CD14-positive monocyte (primary cell): ENCODE results near the gene PSMB8. TPM values are rescaled to one million over a fixed set of nuclear protein-coding genes. Genes with fewer than 3 reads are reported as not detected.
A peak's percentile ranks its signal among the peaks of the same experiment; 100 is the strongest.

Experiments used
- DNase-seq, 3 donors: peaks; one replicate each; pipeline ENCODE4 v3.0.0-alpha.2; 2011 to 2022
- H2AFZ ChIP-seq: 2 replicates; pipeline ENCODE4 v1.6.0; 2012; ENCODE audit warnings: mild to moderate bottlenecking, low read depth, low read length, inconsistent platforms; ENCODE audit not compliant: insufficient read depth, poor library complexity, severe bottlenecking
- H3K27ac ChIP-seq, 2 donors: 1 replicate in 1 of 2; 2 replicates in 1 of 2; pipeline ENCODE4 v1.5.1; 2012 to 2013; ENCODE audit warnings: low read length in 2 of 2, control low read depth in 1 of 2, inconsistent platforms in 1 of 2, low read depth in 1 of 2, mild to moderate bottlenecking in 1 of 2
- H3K27me3 ChIP-seq, 2 donors: one replicate each; pipeline versions ENCODE4 v1.6.0 to v1.6.1; 2011 to 2013; ENCODE audit warnings: low read length in 2 of 2; ENCODE audit not compliant: control insufficient read depth in 2 of 2, insufficient read depth in 2 of 2
- H3K36me3 ChIP-seq, 2 donors: replicated peaks in 1 of 2; 1 replicate in 1 of 2; 2 replicates in 1 of 2; pipeline versions ENCODE4 v1.5.1 to v1.6.1; 2012 to 2013; ENCODE audit warnings: low read length in 2 of 2, control low read depth in 1 of 2, inconsistent platforms in 1 of 2, mild to moderate bottlenecking in 1 of 2; ENCODE audit not compliant: insufficient read depth in 2 of 2, control insufficient read depth in 1 of 2
- H3K4me1 ChIP-seq, 2 donors: 1 replicate in 1 of 2; 2 replicates in 1 of 2; pipeline versions ENCODE4 v1.5.1 to v1.6.1; 2012 to 2013; ENCODE audit warnings: low read length in 2 of 2, control low read depth in 1 of 2, inconsistent platforms in 1 of 2, mild to moderate bottlenecking in 1 of 2, moderate library complexity in 1 of 2; ENCODE audit not compliant: insufficient read depth in 2 of 2, control insufficient read depth in 1 of 2
- H3K4me2 ChIP-seq: replicated peaks from 2 replicates; pipeline ENCODE3; 2012; ENCODE audit warnings: low read length, moderate library complexity, mild to moderate bottlenecking; ENCODE audit not compliant: poor library complexity, severe bottlenecking; ENCODE audit errors: extremely low read depth
- H3K4me3 ChIP-seq, 3 experiments: fragments of 200-600 bp in 1 of 3; sonication (generic) in 1 of 3; replicated peaks in 1 of 3; 1 replicate in 2 of 3; 2 replicates in 1 of 3; pipeline ENCODE4 v1.5.1; 2011 to 2013; ENCODE audit warnings: low read length in 3 of 3, mild to moderate bottlenecking in 3 of 3, control low read depth in 2 of 3, low read depth in 2 of 3, inconsistent platforms in 1 of 3, moderate library complexity in 1 of 3
- H3K79me2 ChIP-seq: 2 replicates; pipeline ENCODE4 v1.6.0; 2012; ENCODE audit warnings: mild to moderate bottlenecking, control low read depth, inconsistent platforms, low read length, moderate library complexity; ENCODE audit not compliant: insufficient read depth
- H3K9ac ChIP-seq: 2 replicates; pipeline ENCODE4 v1.6.0; 2017; ENCODE audit warnings: low read length, mild to moderate bottlenecking; ENCODE audit not compliant: insufficient read depth, poor library complexity, severe bottlenecking
- H3K9me3 ChIP-seq, 2 donors: replicated peaks in 1 of 2; 1 replicate in 1 of 2; 2 replicates in 1 of 2; pipeline versions ENCODE4 v1.5.1 to v1.6.1; 2012 to 2013; ENCODE audit warnings: low read length in 2 of 2, control low read depth in 1 of 2; ENCODE audit not compliant: control insufficient read depth in 1 of 2, insufficient read depth in 1 of 2
- H4K20me1 ChIP-seq: 2 replicates; pipeline ENCODE4 v1.6.0; 2012; ENCODE audit warnings: mild to moderate bottlenecking, low read length, control low read depth, moderate library complexity; ENCODE audit not compliant: insufficient read depth
- H3K27ac Mint-ChIP-seq, 7 donors: one replicate each; pipeline ENCODE4 v1.8.0; 2020; ENCODE audit warnings: mild to moderate bottlenecking in 7 of 7, mixed read lengths in 7 of 7, moderate library complexity in 6 of 7, inconsistent platforms in 2 of 7
- H3K27me3 Mint-ChIP-seq, 3 donors: one replicate each; pipeline ENCODE4 v1.8.0; 2021 to 2022; ENCODE audit warnings: low read depth in 3 of 3, mild to moderate bottlenecking in 3 of 3, mixed read lengths in 3 of 3, moderate library complexity in 3 of 3, inconsistent platforms in 1 of 3
- H3K36me3 Mint-ChIP-seq, 2 donors: one replicate each; pipeline ENCODE4 v1.8.0; 2020; ENCODE audit warnings: mixed read lengths in 2 of 2, inconsistent platforms in 1 of 2, mild to moderate bottlenecking in 1 of 2
- H3K4me1 Mint-ChIP-seq: one replicate; pipeline ENCODE4 v1.8.0; 2020; ENCODE audit warnings: mild to moderate bottlenecking, mixed read lengths
- H3K4me3 Mint-ChIP-seq, 2 donors: one replicate each; pipeline ENCODE4 v1.8.0; 2020; ENCODE audit warnings: mild to moderate bottlenecking in 2 of 2, mixed read lengths in 2 of 2, moderate library complexity in 1 of 2
- H3K9me3 Mint-ChIP-seq, 7 donors: one replicate each; pipeline ENCODE4 v1.8.0; 2020 to 2022; ENCODE audit warnings: mixed read lengths in 7 of 7, mild to moderate bottlenecking in 6 of 7, moderate library complexity in 6 of 7, inconsistent platforms in 2 of 7
- WGBS: methylation state at CpG from one replicate; pipeline ENCODE4 v1.1.5; 2013; ENCODE audit warnings: missing lambda C conversion rate; ENCODE audit not compliant: insufficient coverage; 5-methylcytosine and 5-hydroxymethylcytosine counted together
- intact Hi-C, 2 donors: fragments of 100-400 bp; cut with micrococcal nuclease; formaldehyde crosslinking; loops; one replicate each; pipeline versions ENCODE4 v1.15.0 to v1.15.1; 2023
- polyA plus RNA-seq, 3 donors: library from polyadenylated mRNA; depleted of rRNA in 1 of 3; unstranded in 2 of 3; stranded (reverse) in 1 of 3; fragments of 300-500 nt in 2 of 3; fragments of >200 nt in 1 of 3; fragmentation: Illumina TruSeq in 2 of 3; gene quantifications; 1 replicate in 2 of 3; 2 replicates in 1 of 3; pipeline ENCODE4 v1.2.3, GENCODE V29; 2012 to 2021
- TF ChIP-seq, protein P1 (sequence below): fragments of 200-600 bp; IDR thresholded peaks from one replicate; pipeline ENCODE4 v1.8.0; 2022; ENCODE audit warnings: antibody characterized with exemption, mild to moderate bottlenecking

PSMB8 gene
- polyA plus RNA-seq, 3 donors: 164 to 534 (median 487) TPM

DNA sequence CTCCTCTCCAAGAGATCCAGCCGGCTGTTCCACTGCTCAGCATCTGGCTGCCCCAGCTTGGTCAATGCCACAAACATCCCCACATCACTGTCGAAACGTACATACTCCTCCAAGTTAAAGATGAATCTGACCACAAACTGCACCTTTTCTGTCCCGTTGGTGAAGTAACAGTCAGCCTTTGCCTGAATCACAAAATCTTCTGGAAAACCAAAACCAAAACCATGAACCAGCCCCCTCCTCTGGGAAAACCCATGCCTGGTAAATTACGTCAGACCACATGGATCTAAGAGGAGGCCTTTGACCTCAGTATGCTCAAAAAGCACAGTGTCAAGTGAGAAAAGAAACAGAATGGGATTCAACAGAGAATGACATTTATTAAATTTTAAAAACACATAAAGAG lies 28.7 kb downstream of the PSMB8 start:
- Mint-ChIP-seq H3K4me1 (peaks cover 16% of the 10 kb centered on the region), H3K27me3 (peaks cover 0 to 1% (median 0%) of the 10 kb centered on the region in 3 donors), H3K36me3 (peaks cover 0 to 24% of the 10 kb centered on the region in 2 donors), H3K27ac (no peak overlapping the region), H3K4me3 (no peak overlapping the region), H3K9me3 (no peaks in the 10 kb centered on the region)
- Histone ChIP-seq H3K4me2 (no peak overlapping the region), H3K27me3 (no peaks in the 10 kb centered on the region), H3K9me3 (no peaks in the 10 kb centered on the region), H2AFZ (no peak overlapping the region), H4K20me1 (no peaks in the 10 kb centered on the region), H3K79me2 (no peaks in the 10 kb centered on the region), H3K4me3 (no peak overlapping the region), H3K9ac (no peak overlapping the region), H3K4me1 (peaks cover 9 to 12% of the 10 kb centered on the region in 2 donors), H3K36me3 (no peaks in the 10 kb centered on the region), H3K27ac (no peak overlapping the region)
- 80% methylated on average over 3 of the region's 5 CpGs for WGBS
- TF ChIP-seq, protein P1, sequence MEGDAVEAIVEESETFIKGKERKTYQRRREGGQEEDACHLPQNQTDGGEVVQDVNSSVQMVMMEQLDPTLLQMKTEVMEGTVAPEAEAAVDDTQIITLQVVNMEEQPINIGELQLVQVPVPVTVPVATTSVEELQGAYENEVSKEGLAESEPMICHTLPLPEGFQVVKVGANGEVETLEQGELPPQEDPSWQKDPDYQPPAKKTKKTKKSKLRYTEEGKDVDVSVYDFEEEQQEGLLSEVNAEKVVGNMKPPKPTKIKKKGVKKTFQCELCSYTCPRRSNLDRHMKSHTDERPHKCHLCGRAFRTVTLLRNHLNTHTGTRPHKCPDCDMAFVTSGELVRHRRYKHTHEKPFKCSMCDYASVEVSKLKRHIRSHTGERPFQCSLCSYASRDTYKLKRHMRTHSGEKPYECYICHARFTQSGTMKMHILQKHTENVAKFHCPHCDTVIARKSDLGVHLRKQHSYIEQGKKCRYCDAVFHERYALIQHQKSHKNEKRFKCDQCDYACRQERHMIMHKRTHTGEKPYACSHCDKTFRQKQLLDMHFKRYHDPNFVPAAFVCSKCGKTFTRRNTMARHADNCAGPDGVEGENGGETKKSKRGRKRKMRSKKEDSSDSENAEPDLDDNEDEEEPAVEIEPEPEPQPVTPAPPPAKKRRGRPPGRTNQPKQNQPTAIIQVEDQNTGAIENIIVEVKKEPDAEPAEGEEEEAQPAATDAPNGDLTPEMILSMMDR: no peak
- no peak for DNase-seq
- intact Hi-C loops: no loop called here

DNA sequence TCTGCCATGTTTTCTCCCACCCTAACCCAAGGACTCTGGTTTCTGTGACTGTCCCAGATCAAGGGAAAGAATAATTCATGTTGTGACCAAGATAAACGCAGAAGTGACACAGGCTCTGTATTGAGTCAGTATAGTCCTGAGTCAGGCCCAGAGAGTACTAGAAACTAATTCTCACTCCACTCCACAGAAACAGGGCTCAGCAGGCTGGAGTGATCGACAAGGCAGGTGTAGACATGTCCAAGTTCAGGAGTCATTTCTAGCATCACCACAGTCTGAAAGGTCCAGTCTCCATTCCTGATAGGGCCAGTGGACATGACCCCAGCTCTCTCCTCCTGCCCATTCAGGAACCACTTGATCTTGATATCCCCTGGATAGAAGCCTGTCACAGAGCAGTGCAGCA lies 29.7 kb downstream of the PSMB8 start:
- Mint-ChIP-seq H3K4me3 (no peak overlapping the region), H3K27me3 (peaks cover 0 to 1% (median 0%) of the 10 kb centered on the region in 3 donors), H3K27ac (peak overlapping the region in 1 of 7 donors; percentile 63), H3K9me3 (no peaks in the 10 kb centered on the region), H3K4me1 (peaks cover 13% of the 10 kb centered on the region), H3K36me3 (peaks cover 0 to 22% of the 10 kb centered on the region in 2 donors)
- no peak for DNase-seq
- Histone ChIP-seq H3K9ac (no peak overlapping the region), H3K27me3 (no peaks in the 10 kb centered on the region), H3K4me1 (peaks cover 9 to 12% of the 10 kb centered on the region in 2 donors), H4K20me1 (no peaks in the 10 kb centered on the region), H3K79me2 (no peaks in the 10 kb centered on the region), H3K9me3 (no peaks in the 10 kb centered on the region), H3K4me3 (no peak overlapping the region), H3K4me2 (no peak overlapping the region), H2AFZ (no peak overlapping the region), H3K36me3 (no peaks in the 10 kb centered on the region), H3K27ac (no peak overlapping the region)
- TF ChIP-seq, protein P1: no peak
- 100% methylated on average over 1 of the region's 2 CpGs for WGBS
- intact Hi-C loops: no loop called here
